ENCODE results near the gene CORO6. TPM values are rescaled to one million over a fixed set of nuclear protein-coding genes. Genes with fewer than 3 reads are reported as not detected.
A peak's percentile ranks its signal among the peaks of the same experiment; 100 is the strongest.

The CORO6 gene
- polyA plus RNA-seq, 3 donors, result 1.3 TPM; not detected in 2

GRCh38 chr17:29665481-29665810, 42.7 kb upstream of the CORO6 start:
- peaks cover 23% of the 10 kb centered on the region for H3K4me1 Mint-ChIP-seq
- H3K4me3 Mint-ChIP-seq, result no peak overlapping the region
- Histone ChIP-seq H3K79me2 (ENCODE audit: insufficient read depth, low read length) (peaks cover 21% of the 10 kb centered on the region), H3K4me2 (replicated peaks; ENCODE audit: extremely low read depth, low read length, poor library complexity, severe bottlenecking) (no peak overlapping the region), H2AFZ (ENCODE audit: insufficient read depth, low read depth, low read length, poor library complexity, severe bottlenecking) (no peak overlapping the region), H3K27ac (ENCODE audit: low read depth in 1 of 2, low read length in 2 of 2) (peak overlapping the region in 1 of 2 donors; percentile 84), H3K36me3 (replicated peaks in 1 of 2; ENCODE audit: control insufficient read depth in 1 of 2, insufficient read depth in 2 of 2, low read length in 2 of 2) (peaks cover 66 to 99% of the 10 kb centered on the region in 2 donors), H3K27me3 (ENCODE audit: control insufficient read depth in 2 of 2, insufficient read depth in 2 of 2, low read length in 2 of 2) (no peaks in the 10 kb centered on the region), H3K4me3 (replicated peaks in 1 of 3; ENCODE audit: low read depth in 2 of 3, low read length in 3 of 3) (no peak overlapping the region), H3K9me3 (replicated peaks in 1 of 2; ENCODE audit: control insufficient read depth in 1 of 2, insufficient read depth in 1 of 2, low read length in 2 of 2) (no peaks in the 10 kb centered on the region), H3K9ac (ENCODE audit: insufficient read depth, low read length, poor library complexity, severe bottlenecking) (no peak overlapping the region), H4K20me1 (ENCODE audit: insufficient read depth, low read length) (peaks cover 60% of the 10 kb centered on the region), H3K4me1 (ENCODE audit: control insufficient read depth in 1 of 2, insufficient read depth in 2 of 2, low read length in 2 of 2) (peaks cover 28 to 31% of the 10 kb centered on the region in 2 donors)
- no CpG with 5 or more reads among the region's 1 CpG for WGBS (ENCODE audit: insufficient coverage)
- H3K36me3 Mint-ChIP-seq, result peaks cover 62 to 90% of the 10 kb centered on the region in 2 donors
- TF ChIP-seq, protein P1, sequence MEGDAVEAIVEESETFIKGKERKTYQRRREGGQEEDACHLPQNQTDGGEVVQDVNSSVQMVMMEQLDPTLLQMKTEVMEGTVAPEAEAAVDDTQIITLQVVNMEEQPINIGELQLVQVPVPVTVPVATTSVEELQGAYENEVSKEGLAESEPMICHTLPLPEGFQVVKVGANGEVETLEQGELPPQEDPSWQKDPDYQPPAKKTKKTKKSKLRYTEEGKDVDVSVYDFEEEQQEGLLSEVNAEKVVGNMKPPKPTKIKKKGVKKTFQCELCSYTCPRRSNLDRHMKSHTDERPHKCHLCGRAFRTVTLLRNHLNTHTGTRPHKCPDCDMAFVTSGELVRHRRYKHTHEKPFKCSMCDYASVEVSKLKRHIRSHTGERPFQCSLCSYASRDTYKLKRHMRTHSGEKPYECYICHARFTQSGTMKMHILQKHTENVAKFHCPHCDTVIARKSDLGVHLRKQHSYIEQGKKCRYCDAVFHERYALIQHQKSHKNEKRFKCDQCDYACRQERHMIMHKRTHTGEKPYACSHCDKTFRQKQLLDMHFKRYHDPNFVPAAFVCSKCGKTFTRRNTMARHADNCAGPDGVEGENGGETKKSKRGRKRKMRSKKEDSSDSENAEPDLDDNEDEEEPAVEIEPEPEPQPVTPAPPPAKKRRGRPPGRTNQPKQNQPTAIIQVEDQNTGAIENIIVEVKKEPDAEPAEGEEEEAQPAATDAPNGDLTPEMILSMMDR (IDR thresholded peaks at IDR 0.05), result no peak
- peak in 2 of 3 donors; percentile 27 to 44 for DNase-seq
- H3K27me3 Mint-ChIP-seq (ENCODE audit: low read depth in 3 of 3), result no peaks in the 10 kb centered on the region
- intact Hi-C loops (cut with micrococcal nuclease), result no loop called here
- peaks cover 0 to 2% (median 0%) of the 10 kb centered on the region in 7 donors for H3K9me3 Mint-ChIP-seq
- H3K27ac Mint-ChIP-seq, result peak overlapping the region; percentile 78 to 94 (median 82)

- Histone ChIP-seq H3K4me2 (replicated peaks; ENCODE audit: extremely low read depth, low read length, poor library complexity, severe bottlenecking) (no peak overlapping the region), H3K9me3 (replicated peaks in 1 of 2; ENCODE audit: control insufficient read depth in 1 of 2, insufficient read depth in 1 of 2, low read length in 2 of 2) (no peaks in the 10 kb centered on the region)
- WGBS (ENCODE audit: insufficient coverage), result no CpG with 5 or more reads among the region's 2 CpGs
These were observed 42.2 kb upstream of the CORO6 start for GRCh38 chr17:29664743-29665480.

More at GRCh38 chr17:29664743-29665480, 42.2 kb upstream of the CORO6 start:
- H3K4me3 ChIP-seq (replicated peaks in 1 of 3; ENCODE audit: low read depth in 2 of 3, low read length in 3 of 3), result no peak overlapping the region
- TF ChIP-seq, protein P1 (IDR thresholded peaks at IDR 0.05), result no peak
- peaks cover 66 to 99% of the 10 kb centered on the region in 2 donors for H3K36me3 ChIP-seq (replicated peaks in 1 of 2; ENCODE audit: control insufficient read depth in 1 of 2, insufficient read depth in 2 of 2, low read length in 2 of 2)
- Mint-ChIP-seq H3K9me3 (peaks cover 0 to 2% (median 0%) of the 10 kb centered on the region in 7 donors), H3K4me1 (peaks cover 23% of the 10 kb centered on the region), H3K36me3 (peaks cover 59 to 90% of the 10 kb centered on the region in 2 donors), H3K4me3 (no peak overlapping the region), H3K27me3 (ENCODE audit: low read depth in 3 of 3) (no peaks in the 10 kb centered on the region), H3K27ac (peak overlapping the region; percentile 78 to 94 (median 82))
- H3K4me1 ChIP-seq (ENCODE audit: control insufficient read depth in 1 of 2, insufficient read depth in 2 of 2, low read length in 2 of 2), result peaks cover 28 to 31% of the 10 kb centered on the region in 2 donors
- intact Hi-C loops (cut with micrococcal nuclease), result no loop called here
- no peak overlapping the region for H2AFZ ChIP-seq (ENCODE audit: insufficient read depth, low read depth, low read length, poor library complexity, severe bottlenecking)
- H3K9ac ChIP-seq (ENCODE audit: insufficient read depth, low read length, poor library complexity, severe bottlenecking), result no peak overlapping the region
- H3K27me3 ChIP-seq (ENCODE audit: control insufficient read depth in 2 of 2, insufficient read depth in 2 of 2, low read length in 2 of 2), result no peaks in the 10 kb centered on the region
- H3K79me2 ChIP-seq (ENCODE audit: insufficient read depth, low read length), result peaks cover 21% of the 10 kb centered on the region
- H3K27ac ChIP-seq (ENCODE audit: low read depth in 1 of 2, low read length in 2 of 2), result peak overlapping the region in 1 of 2 donors; percentile 84
- peak in 1 of 3 donors; percentile 59 for DNase-seq
- peaks cover 62% of the 10 kb centered on the region for H4K20me1 ChIP-seq (ENCODE audit: insufficient read depth, low read length)

Measured in CD14-positive monocyte (primary cell).